HepG2 (cell line): ENCODE measurements around the gene CA14. TPM values are rescaled to one million over a fixed set of nuclear protein-coding genes. Genes with fewer than 3 reads are reported as not detected.

Source experiments
- CREM ChIP-seq, 2 experiments: sonication (generic) in 1 of 2; formaldehyde crosslinking in 1 of 2; IDR thresholded peaks; 2 replicates each; pipeline versions ENCODE4 v1.4.0 to v1.6.1; 2016 to 2020; ENCODE audit warnings: antibody characterized with exemption in 1 of 2, mild to moderate bottlenecking in 1 of 2, missing genetic modification reagents in 1 of 2
- FOXA3 ChIP-seq: IDR thresholded peaks from 2 replicates; pipeline ENCODE4 v1.6.1; 2016; ENCODE audit warnings: missing genetic modification reagents, missing compliant biosample characterization
- NFE2 ChIP-seq: sonication (generic); formaldehyde crosslinking; IDR thresholded peaks from 2 replicates; pipeline ENCODE4 v1.4.0; 2020; ENCODE audit warnings: missing genetic modification reagents
- TAF15 ChIP-seq: fragments of 200-400 bp; formaldehyde crosslinking; IDR thresholded peaks from one replicate; pipeline ENCODE4 v1.6.1; 2018; ENCODE audit warnings: mild to moderate bottlenecking, low read depth, low read length; ENCODE audit not compliant: poor library complexity, severe bottlenecking
- ZNF124 ChIP-seq: sonication (generic); formaldehyde crosslinking; IDR thresholded peaks from 2 replicates; pipeline ENCODE4 v1.4.0; 2020; ENCODE audit warnings: missing genetic modification reagents
- ZNF138 ChIP-seq: sonication (generic); formaldehyde crosslinking; IDR thresholded peaks from 2 replicates; pipeline ENCODE4 v1.5.0; 2020; ENCODE audit warnings: mild to moderate bottlenecking, low read depth, missing genetic modification reagents
- ZNF317 ChIP-seq: sonication (generic); formaldehyde crosslinking; IDR thresholded peaks from 2 replicates; pipeline ENCODE4 v1.5.0; 2020; ENCODE audit warnings: mild to moderate bottlenecking, missing genetic modification reagents
- ZNF740 ChIP-seq: sonication (generic); formaldehyde crosslinking; IDR thresholded peaks from 2 replicates; pipeline ENCODE4 v1.4.0; 2020; ENCODE audit warnings: missing genetic modification reagents
- ZNF781 ChIP-seq: sonication (generic); formaldehyde crosslinking; IDR thresholded peaks from 2 replicates; pipeline ENCODE4 v1.5.1; 2020; ENCODE audit warnings: borderline replicate concordance, mild to moderate bottlenecking, missing genetic modification reagents; ENCODE audit errors: not compliant biosample characterization
- ZNF788 ChIP-seq: sonication (generic); formaldehyde crosslinking; IDR thresholded peaks from 2 replicates; pipeline ENCODE4 v1.5.0; 2020; ENCODE audit warnings: mild to moderate bottlenecking, missing genetic modification reagents, borderline replicate concordance
- ZNF83 ChIP-seq: sonication (generic); formaldehyde crosslinking; IDR thresholded peaks from 2 replicates; pipeline ENCODE4 v1.4.0; 2020; ENCODE audit warnings: missing genetic modification reagents, mild to moderate bottlenecking, borderline replicate concordance
- polyA plus RNA-seq, 8 experiments: library from polyadenylated mRNA; depleted of rRNA in 3 of 8; stranded (reverse) in 7 of 8; unstranded in 1 of 8; fragments of >200 nt; fragmentation: Illumina TruSeq in 4 of 8; extraction: Trizol in 4 of 8; gene quantifications; 2 replicates each; pipeline versions ENCODE4 v1.2.1 to v1.2.3, GENCODE V29; 2011 to 2016; ENCODE audit warnings: low read depth in 4 of 8, missing spikeins in 1 of 8, mixed read lengths in 1 of 8; ENCODE audit not compliant: insufficient read depth in 1 of 8
- total RNA-seq, 5 experiments: library from RNA; depleted of rRNA; stranded (reverse); fragments of >200 nt; fragmentation: Illumina TruSeq; extraction: Trizol; gene quantifications; 2 replicates each; pipeline ENCODE4 v1.2.3, GENCODE V29; 2016; ENCODE audit warnings: low read depth in 1 of 5
- TF ChIP-seq, protein P1 (sequence below): IDR thresholded peaks from 2 replicates; pipeline ENCODE4 v1.6.1; 2016; ENCODE audit warnings: low read depth, missing genetic modification reagents, missing compliant biosample characterization
- TF ChIP-seq, protein P2 (sequence below): sonication (generic); IDR thresholded peaks from 2 replicates; pipeline ENCODE4 v1.6.1; 2016; ENCODE audit warnings: low read depth, borderline replicate concordance
- TF ChIP-seq, protein P3 (sequence below): IDR thresholded peaks from 2 replicates; pipeline ENCODE4 v1.6.1; 2018; ENCODE audit warnings: missing genetic modification reagents
- TF ChIP-seq, protein P4 (sequence below): sonication (generic); formaldehyde crosslinking; IDR thresholded peaks from 2 replicates; pipeline ENCODE4 v1.9.0; 2021; ENCODE audit warnings: missing genetic modification reagents, borderline replicate concordance

CA14 gene
- total and polyA plus RNA-seq, 2 of the 13 experiments (the other 11 are each of a cell fraction or from before 2014, with no cell fraction given): 2.4 to 8.5 TPM

DNA sequence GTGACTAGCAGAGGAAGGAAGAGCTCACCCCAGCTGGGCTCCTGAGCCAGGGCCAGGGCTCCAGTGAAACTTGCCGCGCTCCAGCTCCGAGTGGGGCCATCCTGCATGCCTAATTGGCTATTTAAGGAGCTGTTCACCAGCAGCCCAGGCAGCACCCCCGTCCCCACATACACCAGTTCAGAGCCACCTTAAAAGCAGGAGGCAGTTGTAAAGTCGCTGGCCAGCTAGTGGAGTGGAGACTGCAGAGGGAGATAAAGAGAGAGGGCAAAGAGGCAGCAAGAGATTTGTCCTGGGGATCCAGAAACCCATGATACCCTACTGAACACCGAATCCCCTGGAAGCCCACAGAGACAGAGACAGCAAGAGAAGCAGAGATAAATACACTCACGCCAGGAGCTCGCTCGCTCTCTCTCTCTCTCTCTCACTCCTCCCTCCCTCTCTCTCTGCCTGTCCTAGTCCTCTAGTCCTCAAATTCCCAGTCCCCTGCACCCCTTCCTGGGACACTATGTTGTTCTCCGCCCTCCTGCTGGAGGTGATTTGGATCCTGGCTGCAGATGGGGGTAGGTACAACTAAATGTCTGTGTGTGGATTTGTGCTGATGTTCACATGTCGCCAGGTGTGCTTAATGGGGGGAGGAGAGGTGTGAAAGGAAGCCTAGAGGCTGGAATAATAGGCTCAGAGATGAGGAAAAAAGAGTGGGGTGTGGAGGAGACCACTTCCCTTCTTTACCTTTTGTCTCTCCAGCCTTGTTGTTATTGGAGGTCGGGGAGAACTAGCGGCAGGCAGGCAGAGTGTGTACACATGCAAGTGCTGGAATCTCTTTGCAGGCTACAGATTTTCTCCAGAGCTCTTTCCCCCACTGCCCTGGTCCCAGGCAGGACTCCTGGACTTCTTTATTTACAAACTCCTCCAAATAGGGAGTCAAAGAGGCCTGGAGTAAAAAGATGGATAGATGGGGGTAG is at the start of gene CA14 (continued):
- TF ChIP-seq, protein P1, sequence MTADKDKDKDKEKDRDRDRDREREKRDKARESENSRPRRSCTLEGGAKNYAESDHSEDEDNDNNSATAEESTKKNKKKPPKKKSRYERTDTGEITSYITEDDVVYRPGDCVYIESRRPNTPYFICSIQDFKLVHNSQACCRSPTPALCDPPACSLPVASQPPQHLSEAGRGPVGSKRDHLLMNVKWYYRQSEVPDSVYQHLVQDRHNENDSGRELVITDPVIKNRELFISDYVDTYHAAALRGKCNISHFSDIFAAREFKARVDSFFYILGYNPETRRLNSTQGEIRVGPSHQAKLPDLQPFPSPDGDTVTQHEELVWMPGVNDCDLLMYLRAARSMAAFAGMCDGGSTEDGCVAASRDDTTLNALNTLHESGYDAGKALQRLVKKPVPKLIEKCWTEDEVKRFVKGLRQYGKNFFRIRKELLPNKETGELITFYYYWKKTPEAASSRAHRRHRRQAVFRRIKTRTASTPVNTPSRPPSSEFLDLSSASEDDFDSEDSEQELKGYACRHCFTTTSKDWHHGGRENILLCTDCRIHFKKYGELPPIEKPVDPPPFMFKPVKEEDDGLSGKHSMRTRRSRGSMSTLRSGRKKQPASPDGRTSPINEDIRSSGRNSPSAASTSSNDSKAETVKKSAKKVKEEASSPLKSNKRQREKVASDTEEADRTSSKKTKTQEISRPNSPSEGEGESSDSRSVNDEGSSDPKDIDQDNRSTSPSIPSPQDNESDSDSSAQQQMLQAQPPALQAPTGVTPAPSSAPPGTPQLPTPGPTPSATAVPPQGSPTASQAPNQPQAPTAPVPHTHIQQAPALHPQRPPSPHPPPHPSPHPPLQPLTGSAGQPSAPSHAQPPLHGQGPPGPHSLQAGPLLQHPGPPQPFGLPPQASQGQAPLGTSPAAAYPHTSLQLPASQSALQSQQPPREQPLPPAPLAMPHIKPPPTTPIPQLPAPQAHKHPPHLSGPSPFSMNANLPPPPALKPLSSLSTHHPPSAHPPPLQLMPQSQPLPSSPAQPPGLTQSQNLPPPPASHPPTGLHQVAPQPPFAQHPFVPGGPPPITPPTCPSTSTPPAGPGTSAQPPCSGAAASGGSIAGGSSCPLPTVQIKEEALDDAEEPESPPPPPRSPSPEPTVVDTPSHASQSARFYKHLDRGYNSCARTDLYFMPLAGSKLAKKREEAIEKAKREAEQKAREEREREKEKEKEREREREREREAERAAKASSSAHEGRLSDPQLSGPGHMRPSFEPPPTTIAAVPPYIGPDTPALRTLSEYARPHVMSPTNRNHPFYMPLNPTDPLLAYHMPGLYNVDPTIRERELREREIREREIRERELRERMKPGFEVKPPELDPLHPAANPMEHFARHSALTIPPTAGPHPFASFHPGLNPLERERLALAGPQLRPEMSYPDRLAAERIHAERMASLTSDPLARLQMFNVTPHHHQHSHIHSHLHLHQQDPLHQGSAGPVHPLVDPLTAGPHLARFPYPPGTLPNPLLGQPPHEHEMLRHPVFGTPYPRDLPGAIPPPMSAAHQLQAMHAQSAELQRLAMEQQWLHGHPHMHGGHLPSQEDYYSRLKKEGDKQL: no peak
- TF ChIP-seq ZNF781 (no peak), CREM (IDR thresholded peaks at IDR 0.05) (no peak), CREM (CRISPR knock-in tag; IDR thresholded peaks at IDR 0.05) (no peak), ZNF740 (CRISPR knock-in tag) (no peak), NFE2 (no peak), TAF15 (no peak), ZNF317 (CRISPR knock-in tag) (no peak), ZNF138 (no peak), ZNF83 (CRISPR knock-in tag) (no peak), ZNF788 (CRISPR knock-in tag) (no peak), ZNF124 (CRISPR knock-in tag) (no peak), FOXA3 (CRISPR knock-in tag) (peak; percentile 33; the same call in 1 of the 2 replicates)
- TF ChIP-seq, protein P2, sequence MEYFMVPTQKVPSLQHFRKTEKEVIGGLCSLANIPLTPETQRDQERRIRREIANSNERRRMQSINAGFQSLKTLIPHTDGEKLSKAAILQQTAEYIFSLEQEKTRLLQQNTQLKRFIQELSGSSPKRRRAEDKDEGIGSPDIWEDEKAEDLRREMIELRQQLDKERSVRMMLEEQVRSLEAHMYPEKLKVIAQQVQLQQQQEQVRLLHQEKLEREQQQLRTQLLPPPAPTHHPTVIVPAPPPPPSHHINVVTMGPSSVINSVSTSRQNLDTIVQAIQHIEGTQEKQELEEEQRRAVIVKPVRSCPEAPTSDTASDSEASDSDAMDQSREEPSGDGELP: no peak; the same call in 1 of the 2 replicates
- TF ChIP-seq, protein P3, sequence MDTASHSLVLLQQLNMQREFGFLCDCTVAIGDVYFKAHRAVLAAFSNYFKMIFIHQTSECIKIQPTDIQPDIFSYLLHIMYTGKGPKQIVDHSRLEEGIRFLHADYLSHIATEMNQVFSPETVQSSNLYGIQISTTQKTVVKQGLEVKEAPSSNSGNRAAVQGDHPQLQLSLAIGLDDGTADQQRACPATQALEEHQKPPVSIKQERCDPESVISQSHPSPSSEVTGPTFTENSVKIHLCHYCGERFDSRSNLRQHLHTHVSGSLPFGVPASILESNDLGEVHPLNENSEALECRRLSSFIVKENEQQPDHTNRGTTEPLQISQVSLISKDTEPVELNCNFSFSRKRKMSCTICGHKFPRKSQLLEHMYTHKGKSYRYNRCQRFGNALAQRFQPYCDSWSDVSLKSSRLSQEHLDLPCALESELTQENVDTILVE (CRISPR knock-in tag): 0 out of 2 replicates have a peak, but pooled peaks have one; percentile 24
- TF ChIP-seq, protein P4, sequence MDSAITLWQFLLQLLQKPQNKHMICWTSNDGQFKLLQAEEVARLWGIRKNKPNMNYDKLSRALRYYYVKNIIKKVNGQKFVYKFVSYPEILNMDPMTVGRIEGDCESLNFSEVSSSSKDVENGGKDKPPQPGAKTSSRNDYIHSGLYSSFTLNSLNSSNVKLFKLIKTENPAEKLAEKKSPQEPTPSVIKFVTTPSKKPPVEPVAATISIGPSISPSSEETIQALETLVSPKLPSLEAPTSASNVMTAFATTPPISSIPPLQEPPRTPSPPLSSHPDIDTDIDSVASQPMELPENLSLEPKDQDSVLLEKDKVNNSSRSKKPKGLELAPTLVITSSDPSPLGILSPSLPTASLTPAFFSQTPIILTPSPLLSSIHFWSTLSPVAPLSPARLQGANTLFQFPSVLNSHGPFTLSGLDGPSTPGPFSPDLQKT (CRISPR knock-in tag): no peak
